Epidermal melanocyte (primary cell): ENCODE results near the gene CUEDC2.

Experiments
- DNase-seq: peaks from one replicate; pipeline ENCODE4 v3.0.0; 2011; ENCODE audit warnings: low spot score; ENCODE audit not compliant: insufficient read length

Gene CUEDC2

GRCh38 chr10:102424916-102425315 lies 7.5 kb downstream of the CUEDC2 start:
- DNase-seq: no peak

GRCh38 chr10:102424145-102424544 lies 8.2 kb downstream of the CUEDC2 start:
- DNase-seq: no peak

GRCh38 chr10:102423372-102423968 lies 8.9 kb downstream of the CUEDC2 start:
- DNase-seq: no peak

GRCh38 chr10:102422545-102423129 lies 9.7 kb downstream of the CUEDC2 start:
- peak; percentile 83 for DNase-seq

GRCh38 chr10:102421757-102422512 lies 10.4 kb downstream of the CUEDC2 start:
- DNase-seq: no peak

- no peak for DNase-seq
These were observed 10.9 kb downstream of the CUEDC2 start for GRCh38 chr10:102421507-102421756.

- DNase-seq: peak; percentile 96
These were observed 11.5 kb downstream of the CUEDC2 start, which contains the start of gene FBXL15 for GRCh38 chr10:102420714-102421506. TSS of gene FBXL15 (plus strand) at chr10:102420836. CDS start at chr10:102421130, 294 bp downstream.

GRCh38 chr10:102420181-102420713 lies 12.1 kb downstream of the CUEDC2 start:
- no peak for DNase-seq

GRCh38 chr10:102419269-102420180 lies 12.8 kb downstream of the CUEDC2 start:
- peak; percentile 63 for DNase-seq

GRCh38 chr10:102418622-102419268 lies 13.6 kb downstream of the CUEDC2 start, which contains the start of gene PSD:
TSS of gene PSD (minus strand) at chr10:102418785. CDS start at chr10:102417038, 1,747 bp downstream.
- no peak for DNase-seq

- DNase-seq: no peak
These were observed 15.7 kb downstream of the CUEDC2 start for GRCh38 chr10:102416695-102417094.

GRCh38 chr10:102416283-102416682 lies 16.1 kb downstream of the CUEDC2 start:
- no peak for DNase-seq

- DNase-seq: no peak
These were observed 17.6 kb downstream of the CUEDC2 start for GRCh38 chr10:102414749-102415148.

- DNase-seq: no peak
These were observed 18.4 kb downstream of the CUEDC2 start for GRCh38 chr10:102413806-102414561.

GRCh38 chr10:102413053-102413705 lies 19.2 kb downstream of the CUEDC2 start:
- no peak for DNase-seq

- no peak for DNase-seq
These were observed 20.1 kb downstream of the CUEDC2 start for GRCh38 chr10:102412293-102412692.

- DNase-seq: no peak
These were observed 20.8 kb downstream of the CUEDC2 start for GRCh38 chr10:102411341-102412255.
